ENCODE data around the gene ZFYVE21.
"Not testable (repeated sequence)": the region's sequence is repeated elsewhere in the genome, so short reads cannot be mapped to it uniquely, and the experiment has no call there.

The ZFYVE21 gene

DNA sequence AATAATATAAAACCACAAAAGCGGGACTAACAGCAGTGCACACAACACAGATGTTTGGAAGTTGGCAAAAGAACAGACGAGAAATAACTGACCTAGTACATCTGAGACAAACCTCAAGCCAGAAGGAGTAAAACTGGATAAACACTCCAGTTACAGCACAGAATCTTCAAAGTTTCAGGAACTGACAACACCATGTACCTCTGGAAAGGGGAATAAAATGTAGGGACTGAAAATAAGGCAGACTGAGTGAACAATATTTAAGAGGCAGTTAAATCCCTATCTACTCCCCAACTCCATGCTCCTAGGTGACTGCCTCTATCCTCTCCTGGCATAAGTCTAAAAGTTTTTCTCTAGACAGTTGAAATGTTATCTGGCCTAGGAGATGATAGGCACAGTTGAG, 57.9 kb downstream of the ZFYVE21 start:
- H3K4me3 ChIP-seq (replicated peaks; ENCODE audit: low read depth, low read length): no peak overlapping the region
- no peaks in the 10 kb centered on the region for H3K27me3 ChIP-seq (replicated peaks; ENCODE audit: control insufficient read depth, insufficient read depth, low read length)
- TF ChIP-seq, protein P1, sequence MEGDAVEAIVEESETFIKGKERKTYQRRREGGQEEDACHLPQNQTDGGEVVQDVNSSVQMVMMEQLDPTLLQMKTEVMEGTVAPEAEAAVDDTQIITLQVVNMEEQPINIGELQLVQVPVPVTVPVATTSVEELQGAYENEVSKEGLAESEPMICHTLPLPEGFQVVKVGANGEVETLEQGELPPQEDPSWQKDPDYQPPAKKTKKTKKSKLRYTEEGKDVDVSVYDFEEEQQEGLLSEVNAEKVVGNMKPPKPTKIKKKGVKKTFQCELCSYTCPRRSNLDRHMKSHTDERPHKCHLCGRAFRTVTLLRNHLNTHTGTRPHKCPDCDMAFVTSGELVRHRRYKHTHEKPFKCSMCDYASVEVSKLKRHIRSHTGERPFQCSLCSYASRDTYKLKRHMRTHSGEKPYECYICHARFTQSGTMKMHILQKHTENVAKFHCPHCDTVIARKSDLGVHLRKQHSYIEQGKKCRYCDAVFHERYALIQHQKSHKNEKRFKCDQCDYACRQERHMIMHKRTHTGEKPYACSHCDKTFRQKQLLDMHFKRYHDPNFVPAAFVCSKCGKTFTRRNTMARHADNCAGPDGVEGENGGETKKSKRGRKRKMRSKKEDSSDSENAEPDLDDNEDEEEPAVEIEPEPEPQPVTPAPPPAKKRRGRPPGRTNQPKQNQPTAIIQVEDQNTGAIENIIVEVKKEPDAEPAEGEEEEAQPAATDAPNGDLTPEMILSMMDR (IDR thresholded peaks at IDR 0.05; ENCODE audit: insufficient read depth, low read length, poor library complexity, severe bottlenecking): no peak
- H3K36me3 ChIP-seq (ENCODE audit: control insufficient read depth, insufficient read depth, low read length): no peaks in the 10 kb centered on the region
- no peak for DNase-seq (ENCODE audit: extremely low read depth, insufficient read length)

DNA sequence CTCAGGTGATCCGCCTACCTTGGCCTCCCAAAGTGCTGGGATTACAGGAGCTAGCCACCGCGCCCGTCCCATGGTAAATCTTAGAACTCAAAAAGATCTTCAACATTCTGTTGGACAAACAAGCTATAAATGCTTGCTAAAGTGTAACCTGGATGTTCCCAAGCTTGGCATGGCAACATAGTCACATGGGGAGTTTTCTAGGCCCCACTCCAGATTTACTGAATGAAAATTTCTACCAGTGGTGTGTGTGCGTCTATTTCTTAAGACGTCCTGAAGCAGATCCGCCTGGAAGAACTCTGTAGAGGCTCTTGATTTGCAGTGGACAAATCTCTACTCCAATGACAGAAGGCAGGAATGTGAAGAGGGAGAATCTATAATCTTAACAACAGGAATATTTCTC, 59.9 kb downstream of the ZFYVE21 start:
- no peak overlapping the region for H3K4me3 ChIP-seq (replicated peaks; ENCODE audit: low read depth, low read length)
- no peaks in the 10 kb centered on the region for H3K27me3 ChIP-seq (replicated peaks; ENCODE audit: control insufficient read depth, insufficient read depth, low read length)
- DNase-seq (ENCODE audit: extremely low read depth, insufficient read length): no peak
- no peaks in the 10 kb centered on the region for H3K36me3 ChIP-seq (ENCODE audit: control insufficient read depth, insufficient read depth, low read length)
- TF ChIP-seq, protein P1 (IDR thresholded peaks at IDR 0.05; ENCODE audit: insufficient read depth, low read length, poor library complexity, severe bottlenecking): no peak

DNA sequence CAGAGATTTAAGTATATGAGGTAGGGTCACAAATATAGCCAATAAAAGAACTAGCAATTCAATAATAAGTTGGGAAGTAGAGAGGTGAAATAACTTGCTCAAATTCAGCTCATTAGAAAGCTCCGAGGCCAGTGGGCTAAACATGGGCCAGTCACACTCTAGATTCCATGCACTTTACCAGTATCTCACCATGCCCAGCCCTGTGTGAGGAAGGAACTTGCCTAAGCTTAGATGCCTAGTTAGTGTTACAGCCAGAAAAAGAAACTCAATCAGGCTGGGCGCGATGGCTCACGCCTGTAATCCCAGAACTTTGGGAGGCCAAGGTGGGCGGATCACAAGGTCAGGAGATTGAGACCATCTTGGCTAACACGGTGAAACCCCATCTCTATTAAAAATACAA, 60.7 kb downstream of the ZFYVE21 start:
- H3K4me3 ChIP-seq (replicated peaks; ENCODE audit: low read depth, low read length); H3K27me3 ChIP-seq (replicated peaks; ENCODE audit: control insufficient read depth, insufficient read depth, low read length); H3K36me3 ChIP-seq (ENCODE audit: control insufficient read depth, insufficient read depth, low read length); DNase-seq (ENCODE audit: extremely low read depth, insufficient read length): not testable (repeated sequence)

DNA sequence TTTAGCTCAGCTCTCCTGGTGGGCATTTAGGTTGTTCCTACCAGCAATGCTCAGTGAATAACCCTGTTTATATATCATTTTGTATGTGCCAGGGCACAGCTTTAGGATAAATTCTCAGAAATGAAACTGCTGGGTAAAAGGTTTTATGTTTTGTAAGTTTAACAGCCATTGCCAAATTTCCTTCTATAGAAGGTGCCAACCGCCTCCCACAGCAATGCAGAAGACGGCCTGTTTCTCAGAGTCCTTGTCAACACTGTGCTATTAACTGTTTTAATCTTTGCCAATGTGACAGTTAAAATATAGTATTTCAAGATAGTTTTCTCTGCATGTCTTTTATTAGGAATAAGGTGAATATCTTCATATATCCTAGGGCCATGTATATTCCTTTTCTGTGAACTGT, 66.8 kb downstream of the ZFYVE21 start:
- Histone ChIP-seq H3K4me3 (replicated peaks; ENCODE audit: low read depth, low read length) (no peak overlapping the region), H3K36me3 (ENCODE audit: control insufficient read depth, insufficient read depth, low read length) (no peaks in the 10 kb centered on the region), H3K27me3 (replicated peaks; ENCODE audit: control insufficient read depth, insufficient read depth, low read length) (no peaks in the 10 kb centered on the region)
- TF ChIP-seq, protein P1 (IDR thresholded peaks at IDR 0.05; ENCODE audit: insufficient read depth, low read length, poor library complexity, severe bottlenecking): no peak
- no peak for DNase-seq (ENCODE audit: extremely low read depth, insufficient read length)
